AG08395 (cell line): ENCODE results near the gene NDUFC2.
A peak's percentile ranks its signal among the peaks of the same experiment; 100 is the strongest.
"Not testable (repeated sequence)": the region's sequence is repeated elsewhere in the genome, so short reads cannot be mapped to it uniquely, and the experiment has no call there.

Source experiments
- DNase-seq: peaks from one replicate; pipeline ENCODE4 v3.0.0; 2012; ENCODE audit warnings: mixed read lengths, low spot score

NDUFC2 gene

GRCh38 chr11:78054971-78055370 lies 24.7 kb downstream of the NDUFC2 start:
- DNase-seq: no peak

- peak; percentile 41 for DNase-seq
These were observed 28.5 kb downstream of the NDUFC2 start for GRCh38 chr11:78050964-78051831.

GRCh38 chr11:78049348-78049747 lies 30.3 kb downstream of the NDUFC2 start:
- no peak for DNase-seq

- DNase-seq: peak; percentile 1
These were observed 31.1 kb downstream of the NDUFC2 start for GRCh38 chr11:78048561-78048960.

- no peak for DNase-seq
These were observed 33.2 kb downstream of the NDUFC2 start for GRCh38 chr11:78046486-78046854.

GRCh38 chr11:78045851-78046485 lies 33.7 kb downstream of the NDUFC2 start:
- peak; percentile 86 for DNase-seq

- DNase-seq: no peak
These were observed 35.0 kb downstream of the NDUFC2 start for GRCh38 chr11:78044706-78045105.

- no peak for DNase-seq
These were observed 37.7 kb downstream of the NDUFC2 start for GRCh38 chr11:78041843-78042440.

GRCh38 chr11:78041380-78041719 lies 38.3 kb downstream of the NDUFC2 start:
- DNase-seq: not testable (repeated sequence)

- no peak for DNase-seq
These were observed 38.8 kb downstream of the NDUFC2 start for GRCh38 chr11:78040691-78041379.

- DNase-seq: peak; percentile 87
These were observed 39.6 kb downstream of the NDUFC2 start for GRCh38 chr11:78039919-78040671.

GRCh38 chr11:78039391-78039918 lies 40.2 kb downstream of the NDUFC2 start:
- DNase-seq: no peak

GRCh38 chr11:78038697-78039313 lies 40.9 kb downstream of the NDUFC2 start:
- DNase-seq: no peak

- DNase-seq: no peak
These were observed 41.6 kb downstream of the NDUFC2 start for GRCh38 chr11:78037825-78038620.

- no peak for DNase-seq
These were observed 42.6 kb downstream of the NDUFC2 start for GRCh38 chr11:78037056-78037455.

- DNase-seq: no peak
These were observed 43.3 kb downstream of the NDUFC2 start for GRCh38 chr11:78036313-78036712.

- no peak for DNase-seq
These were observed 45.0 kb downstream of the NDUFC2 start for GRCh38 chr11:78034623-78035022.

- no peak for DNase-seq
These were observed 46.6 kb downstream of the NDUFC2 start for GRCh38 chr11:78033040-78033439.

GRCh38 chr11:78032090-78032489 lies 47.6 kb downstream of the NDUFC2 start:
- no peak for DNase-seq

- DNase-seq: no peak
These were observed 48.0 kb downstream of the NDUFC2 start for GRCh38 chr11:78031629-78032028.
